GM19455 (cell line): ENCODE measurements around the gene TIAM1.

Experiments used
- ATAC-seq: cut with Tn5 transposase; IDR thresholded peaks from one replicate; pipeline ENCODE4 v1.9.1; 2021; ENCODE audit not compliant: unreplicated experiment

Gene TIAM1

DNA sequence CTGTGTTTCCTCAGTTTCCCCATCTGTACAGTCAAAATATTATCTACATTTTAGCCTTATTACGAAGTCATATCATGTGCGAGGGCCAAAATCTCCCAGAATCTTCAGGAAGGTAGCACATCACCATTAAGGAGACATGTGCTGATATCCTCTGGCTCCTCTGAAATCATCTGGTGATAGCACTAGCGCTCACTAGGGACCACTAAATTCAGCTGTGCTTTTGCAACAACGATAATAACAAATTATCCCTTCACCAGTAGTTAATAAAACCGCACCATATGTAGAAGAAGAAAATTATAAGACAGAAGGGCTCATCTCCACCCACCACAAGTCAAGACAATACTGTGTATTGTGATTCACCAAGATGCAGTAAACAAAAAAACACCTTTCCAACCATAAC lies 53.3 kb downstream of the TIAM1 start:
- no peak for ATAC-seq

DNA sequence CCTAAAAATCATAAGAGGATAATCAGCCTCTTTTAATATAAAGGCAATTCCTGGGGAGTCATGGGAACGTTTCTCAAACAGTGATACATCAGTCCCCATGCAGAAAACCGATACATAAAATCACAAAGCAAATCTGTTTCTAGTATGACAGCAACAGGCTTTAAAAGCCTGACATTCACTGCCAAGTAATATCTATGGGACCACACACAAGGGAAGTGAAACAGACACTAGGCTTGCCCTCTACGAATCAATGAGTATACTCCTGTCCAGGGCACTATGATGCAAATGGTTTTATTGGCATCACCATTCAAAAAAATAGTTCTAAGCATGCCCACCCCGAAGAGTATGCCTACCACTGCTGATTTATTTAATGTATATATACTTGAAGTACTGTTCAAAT lies 54.4 kb downstream of the TIAM1 start:
- no peak for ATAC-seq

DNA sequence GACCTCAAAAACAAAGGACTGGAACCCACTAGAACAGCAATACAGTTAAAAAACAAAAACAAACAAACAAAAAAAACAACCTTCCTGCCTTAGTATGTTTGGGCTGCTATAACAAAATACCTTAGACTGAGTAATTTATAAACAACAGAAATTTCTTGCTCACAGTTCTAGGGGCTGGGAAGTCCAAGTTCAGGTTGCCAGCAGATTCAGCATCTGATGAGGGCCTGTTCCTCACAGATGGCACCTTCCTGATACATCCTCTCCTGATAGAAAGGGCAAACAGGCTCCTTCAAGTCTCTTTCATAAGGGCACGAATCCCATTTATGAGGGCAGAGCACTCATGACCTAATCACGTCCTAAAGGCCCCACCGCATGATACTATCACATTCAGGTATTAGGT lies 55.9 kb downstream of the TIAM1 start:
- no peak for ATAC-seq

GRCh38 chr21:31287201-31287600 lies 56.9 kb downstream of the TIAM1 start:
- ATAC-seq: no peak

DNA sequence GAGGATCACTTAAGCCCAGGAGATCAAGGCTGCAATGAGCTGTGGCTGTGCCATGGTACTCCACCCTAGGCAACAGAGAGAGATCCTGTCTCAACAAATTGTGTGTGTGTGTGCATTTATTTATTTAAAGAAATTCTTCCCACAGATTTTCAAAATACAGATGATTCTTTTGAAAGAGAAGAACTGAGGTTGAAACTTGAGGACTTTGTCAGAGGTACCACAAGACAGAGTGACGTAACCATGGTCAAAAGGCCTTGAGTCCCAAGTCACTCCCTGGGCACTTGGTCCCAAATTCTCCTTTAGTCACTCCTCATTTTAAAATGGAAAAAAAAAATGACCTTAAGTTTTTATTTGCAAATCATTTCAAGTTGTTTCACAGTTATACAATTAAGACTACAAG lies 57.4 kb downstream of the TIAM1 start:
- no peak for ATAC-seq

GRCh38 chr21:31284797-31285397 lies 59.2 kb downstream of the TIAM1 start:
- no peak for ATAC-seq

DNA sequence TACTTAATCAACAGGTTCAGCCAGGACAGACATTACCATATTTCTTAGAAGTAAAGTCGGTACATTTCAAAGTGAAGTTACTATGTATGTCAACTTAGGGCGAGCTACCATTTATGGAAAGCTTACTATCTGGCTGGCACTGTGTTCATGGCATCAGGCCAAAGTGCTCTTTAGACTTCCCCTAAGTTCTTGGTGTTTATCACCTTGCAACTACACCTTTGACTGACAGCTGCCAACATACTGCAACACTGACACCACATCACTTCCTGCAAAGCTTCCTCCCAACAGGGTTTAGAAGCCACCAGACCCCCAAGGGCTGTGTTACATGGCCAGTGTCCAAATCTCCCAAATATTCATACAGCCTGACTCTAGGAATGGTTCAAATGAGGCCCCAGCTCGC lies 61.0 kb downstream of the TIAM1 start:
- ATAC-seq: no peak

DNA sequence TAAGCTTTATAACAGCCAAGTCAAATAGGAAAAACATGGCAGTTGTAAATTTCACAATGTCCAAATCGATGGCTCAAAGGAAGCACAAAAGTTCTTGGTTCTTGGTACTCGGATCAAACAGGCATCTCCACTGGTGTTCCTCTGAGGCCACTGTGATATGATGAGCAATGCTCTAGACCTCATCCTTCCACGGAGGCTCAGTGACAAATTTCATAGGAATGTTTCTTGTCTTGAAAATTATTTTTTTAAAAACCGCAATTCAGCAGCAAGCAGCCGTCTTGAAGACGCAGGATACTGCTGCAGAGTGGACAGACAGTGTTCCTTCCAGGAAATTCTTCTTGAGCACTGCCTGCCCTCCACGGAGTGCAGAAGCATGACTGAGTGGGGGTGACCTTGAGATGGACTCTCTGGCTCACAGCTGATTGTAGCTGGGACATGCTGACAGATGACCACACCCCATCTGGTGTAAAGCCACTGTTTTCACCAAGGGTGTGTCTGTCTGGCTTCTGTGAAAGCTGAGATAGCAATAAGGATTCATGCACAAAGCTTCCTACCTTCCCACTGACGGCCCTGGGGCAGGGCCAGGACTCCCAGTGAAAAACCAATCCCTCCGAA lies 61.9 kb downstream of the TIAM1 start:
- ATAC-seq: no peak

DNA sequence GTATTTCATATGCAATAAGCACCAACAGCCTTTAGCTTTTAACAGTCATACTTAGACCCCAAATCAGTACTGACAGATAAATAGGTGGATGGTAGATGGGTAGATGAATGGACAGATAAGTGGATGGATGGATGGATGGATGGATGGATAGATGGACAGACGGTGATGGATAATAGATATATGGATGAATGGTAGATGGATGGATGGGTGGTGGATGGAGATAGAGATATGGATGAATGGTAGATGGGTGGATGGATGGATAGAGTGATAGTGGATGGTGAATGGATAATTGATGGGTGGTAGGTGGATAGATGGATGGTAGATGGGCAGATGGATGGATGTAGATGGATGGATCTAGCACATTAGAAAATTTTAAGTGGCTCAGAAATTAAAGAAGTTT lies 62.5 kb downstream of the TIAM1 start:
- ATAC-seq: no peak

DNA sequence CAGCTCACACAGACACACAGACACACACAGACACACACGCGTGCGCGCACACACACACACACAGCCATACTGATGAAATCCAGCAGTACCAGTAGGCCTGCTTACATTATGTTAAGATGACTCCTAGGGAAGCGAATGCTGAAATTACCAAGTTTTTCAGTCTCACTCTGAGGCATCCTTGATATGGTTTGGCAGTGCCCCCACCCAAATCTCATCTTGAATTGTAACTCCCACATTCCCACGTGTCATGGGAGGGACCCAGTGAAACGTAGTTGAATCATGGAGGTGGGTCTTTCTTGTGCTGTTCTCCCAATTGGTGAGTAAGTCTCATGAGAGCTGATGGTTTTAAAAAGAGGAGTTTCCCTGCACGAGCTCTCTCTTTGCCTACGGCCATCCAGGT lies 64.1 kb downstream of the TIAM1 start:
- no peak for ATAC-seq

DNA sequence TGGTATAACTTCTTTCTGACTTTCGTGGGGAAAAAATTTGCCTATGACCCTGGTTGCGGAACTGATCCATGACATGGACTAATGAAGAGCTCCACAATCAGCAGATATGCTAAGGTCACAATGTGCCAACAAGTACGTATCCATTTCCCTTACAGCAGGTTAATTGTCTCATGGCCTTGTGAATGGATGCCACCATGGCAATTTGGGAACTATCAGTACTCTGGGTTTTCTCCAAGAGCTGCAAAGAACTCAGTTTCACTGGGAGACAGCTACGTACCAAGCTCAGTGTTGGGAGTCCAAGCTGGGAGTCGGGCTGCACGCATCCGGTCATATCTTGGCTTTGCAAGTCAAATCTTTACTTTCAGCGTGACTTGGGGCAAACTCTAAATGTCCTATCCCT lies 64.8 kb downstream of the TIAM1 start:
- ATAC-seq: no peak

GRCh38 chr21:31278511-31279130 lies 65.4 kb downstream of the TIAM1 start:
- no peak for ATAC-seq

- no peak for ATAC-seq
Measured at GRCh38 chr21:31276663-31277062, 67.4 kb downstream of the TIAM1 start.

DNA sequence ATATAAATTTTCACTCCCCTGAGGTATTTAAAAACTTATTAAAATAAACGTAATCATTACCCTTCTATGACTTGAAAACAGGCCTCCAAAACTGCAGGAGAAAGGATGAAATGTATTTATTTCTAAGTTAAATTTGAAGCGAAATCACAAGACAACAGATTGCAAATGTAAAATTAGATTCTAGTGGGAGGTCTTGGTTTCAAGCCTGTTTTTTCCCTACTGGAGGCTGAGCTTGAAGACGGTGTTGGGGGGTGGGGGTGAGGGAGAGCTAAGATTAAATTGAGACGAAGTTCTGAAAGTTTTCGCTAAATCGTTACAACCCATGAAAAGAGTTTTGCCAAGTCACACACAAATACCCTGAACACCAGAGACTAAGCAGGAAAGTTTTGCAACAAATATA lies 68.2 kb downstream of the TIAM1 start:
- no peak for ATAC-seq

- ATAC-seq: no peak
Measured at GRCh38 chr21:31273278-31273677, 70.8 kb downstream of the TIAM1 start.

DNA sequence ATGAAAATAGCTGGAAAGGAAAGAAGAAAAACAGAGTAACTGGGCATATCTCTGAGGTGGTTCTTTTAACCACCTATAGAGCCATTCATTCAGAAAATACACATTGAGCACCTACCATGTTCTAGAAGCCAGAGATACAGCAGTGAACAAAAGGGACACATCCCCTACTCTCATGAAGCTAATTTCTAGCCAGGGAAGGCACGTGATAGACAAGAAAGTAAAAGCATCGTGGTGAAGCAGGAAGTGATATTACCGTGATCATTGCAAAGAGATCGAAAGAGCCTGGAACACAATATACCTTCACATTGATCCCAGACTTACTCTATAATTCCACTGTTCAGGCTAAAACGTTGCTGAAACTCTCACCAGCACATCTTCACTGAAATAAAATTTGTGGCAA lies 76.0 kb downstream of the TIAM1 start:
- no peak for ATAC-seq

DNA sequence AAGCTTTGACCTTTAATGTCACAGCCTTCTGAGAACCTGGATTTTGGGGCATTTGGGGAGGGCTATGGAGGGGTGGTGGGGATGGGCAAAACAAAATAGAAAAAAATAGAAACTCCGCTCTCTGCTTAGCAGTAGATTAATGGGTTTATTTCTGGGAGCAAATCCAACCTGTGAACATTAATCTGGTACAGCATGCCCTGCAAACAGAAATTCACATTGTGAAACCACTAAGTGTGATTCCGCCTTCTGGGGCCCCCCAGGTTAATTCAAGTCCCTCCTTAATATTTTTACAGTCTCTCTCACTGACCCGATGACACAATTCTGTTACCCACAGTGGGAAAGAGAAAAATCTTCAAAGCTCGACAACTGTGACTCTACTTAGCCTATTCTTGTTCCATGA lies 76.4 kb downstream of the TIAM1 start:
- no peak for ATAC-seq

DNA sequence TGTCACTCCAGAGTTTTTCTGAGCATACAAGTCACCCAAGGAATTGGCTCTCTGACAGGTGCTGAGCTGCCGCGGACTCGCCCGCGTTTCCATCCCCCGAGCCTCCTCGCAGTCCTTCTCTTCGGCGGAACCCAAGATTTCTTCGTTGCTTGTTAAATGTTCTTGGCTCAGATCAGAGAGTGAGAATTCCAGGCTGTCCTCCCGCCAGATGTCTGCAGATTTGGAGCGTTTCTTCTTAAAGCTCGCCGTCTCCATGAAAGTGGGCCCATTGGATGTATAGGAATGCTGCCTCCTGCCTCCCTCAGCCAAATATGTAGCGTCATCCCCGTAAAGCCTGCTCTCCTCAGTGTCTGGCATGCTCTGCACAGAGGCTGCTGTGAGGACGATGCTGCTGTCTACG lies 77.8 kb downstream of the TIAM1 start:
- no peak for ATAC-seq

DNA sequence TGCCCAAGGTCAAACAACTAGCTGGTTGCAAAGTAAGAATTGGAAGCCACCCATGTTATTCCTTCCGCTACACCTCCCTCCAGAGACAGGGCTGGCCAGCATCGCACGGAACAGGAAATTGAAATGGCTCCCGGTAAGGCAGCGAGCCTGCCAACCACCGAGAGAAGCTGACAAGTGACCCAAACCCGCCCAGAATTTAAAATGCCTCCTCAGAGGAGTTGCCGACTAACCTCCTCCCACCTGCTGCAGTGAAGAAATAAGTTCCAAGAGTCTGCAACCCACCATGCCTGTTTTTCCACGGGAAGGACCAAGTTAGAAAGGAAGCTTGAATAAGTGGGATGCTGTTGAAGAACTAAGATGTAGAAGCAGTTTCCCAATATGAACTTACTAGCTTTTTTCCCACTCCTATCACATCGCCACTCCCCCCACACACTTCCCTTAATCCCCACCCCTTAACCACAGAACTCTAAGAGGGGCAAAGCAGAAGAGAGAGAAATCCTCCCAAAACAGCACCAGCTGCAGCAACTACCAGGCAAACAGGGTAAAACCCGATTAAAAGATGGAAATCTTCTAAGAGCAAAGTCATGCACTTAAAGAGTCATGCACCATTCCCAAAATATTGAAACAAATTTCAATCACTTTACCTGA lies 78.6 kb downstream of the TIAM1 start:
- ATAC-seq: no peak

DNA sequence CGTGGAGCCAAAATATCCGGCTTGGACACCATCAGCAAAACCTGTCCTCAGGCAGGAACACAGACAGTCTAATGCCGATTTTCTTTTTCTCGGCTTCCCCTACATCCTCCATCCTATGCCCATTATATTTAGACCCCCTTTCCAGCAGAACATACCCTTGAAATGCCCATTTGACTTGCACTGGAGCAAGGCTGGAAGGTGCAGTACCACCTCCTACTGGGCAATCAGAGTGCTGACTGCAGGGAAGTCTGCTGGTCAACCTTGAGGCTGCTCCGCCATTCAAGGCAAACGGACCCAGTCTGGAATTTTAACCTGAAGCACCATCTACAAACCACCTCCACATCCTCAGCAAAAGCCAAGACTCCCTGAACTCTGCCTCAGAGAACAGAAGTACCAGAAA lies 79.5 kb downstream of the TIAM1 start:
- ATAC-seq: no peak

GRCh38 chr21:31262728-31263127 lies 81.3 kb downstream of the TIAM1 start:
- ATAC-seq: no peak

GRCh38 chr21:31261759-31262158 lies 82.3 kb downstream of the TIAM1 start:
- no peak for ATAC-seq
